ENCODE results near the gene NAA80.

- TF ChIP-seq CTCF (conservative IDR thresholded peaks at IDR 0.05; ENCODE audit: low read length) (no peak), EZH2phosphoT487 (IDR thresholded peaks at IDR 0.05; ENCODE audit: borderline replicate concordance) (no peak)
Observed at GRCh38 chr3:50262778-50263177, 36.4 kb downstream of the NAA80 start.

Measured in Loucy (cell line).